ENCODE measurements around the gene UTF1. TPM values are rescaled to one million over a fixed set of nuclear protein-coding genes. Genes with fewer than 3 reads are reported as not detected.

UTF1 gene
- polyA plus RNA-seq, 1 donor = not detected

DNA sequence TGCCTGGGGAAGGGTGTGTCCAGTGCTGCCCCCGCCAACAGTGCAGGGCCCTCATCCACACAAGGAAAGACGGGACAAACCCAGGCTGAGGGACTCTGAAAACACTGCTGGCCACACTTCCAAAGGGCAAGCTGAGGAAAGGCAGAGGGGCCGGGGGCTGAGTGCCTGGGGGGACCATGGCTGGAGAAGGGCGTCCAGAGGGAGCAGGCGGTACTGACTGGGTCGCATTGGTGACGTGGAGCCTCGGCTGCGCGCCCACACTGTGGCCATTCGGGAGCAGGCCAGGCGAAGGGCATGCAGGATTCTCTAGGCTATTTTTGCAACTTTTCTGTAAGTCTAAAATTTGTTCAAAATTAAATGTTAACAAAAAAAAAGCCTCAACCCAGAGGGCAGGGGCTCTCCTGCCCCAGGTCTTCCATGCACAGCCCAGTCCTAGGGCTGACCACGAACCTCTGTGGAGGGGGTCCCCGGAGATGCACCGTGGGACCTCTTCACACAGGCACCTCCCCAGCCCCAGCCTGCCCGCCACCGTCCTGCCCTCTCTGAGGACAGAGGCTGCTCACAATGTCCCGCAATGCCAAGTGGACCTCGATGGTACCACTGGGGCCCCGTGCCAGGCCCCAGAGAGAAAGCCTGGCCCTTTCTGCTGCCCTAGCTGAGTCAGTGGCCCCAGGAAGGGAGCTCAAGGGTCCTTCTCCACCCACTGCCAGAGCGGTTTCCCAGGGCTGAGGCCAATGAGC is 36.2 kb downstream of the UTF1 start:
- DNase-seq = no peak

DNA sequence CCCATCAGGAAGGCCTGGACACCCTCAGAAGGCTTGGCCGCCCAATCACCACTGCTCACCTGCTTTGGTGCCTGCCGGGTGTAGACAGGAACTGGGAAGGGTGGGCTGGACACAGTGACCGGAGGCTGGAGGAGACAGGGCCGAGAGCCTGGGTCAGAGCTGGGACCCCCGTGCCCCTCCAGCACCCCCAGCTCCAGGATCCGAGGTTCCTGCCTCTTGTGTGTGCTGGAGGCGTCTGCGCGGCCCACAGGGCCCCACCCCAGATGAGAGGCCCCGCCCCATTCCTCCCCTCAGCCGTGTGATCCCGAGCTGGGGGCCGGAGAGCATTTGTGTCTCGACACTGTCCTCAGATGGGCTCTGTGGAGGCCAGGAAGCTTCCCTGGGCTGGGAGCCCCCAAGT is 37.3 kb downstream of the UTF1 start:
- no peak for DNase-seq

DNA sequence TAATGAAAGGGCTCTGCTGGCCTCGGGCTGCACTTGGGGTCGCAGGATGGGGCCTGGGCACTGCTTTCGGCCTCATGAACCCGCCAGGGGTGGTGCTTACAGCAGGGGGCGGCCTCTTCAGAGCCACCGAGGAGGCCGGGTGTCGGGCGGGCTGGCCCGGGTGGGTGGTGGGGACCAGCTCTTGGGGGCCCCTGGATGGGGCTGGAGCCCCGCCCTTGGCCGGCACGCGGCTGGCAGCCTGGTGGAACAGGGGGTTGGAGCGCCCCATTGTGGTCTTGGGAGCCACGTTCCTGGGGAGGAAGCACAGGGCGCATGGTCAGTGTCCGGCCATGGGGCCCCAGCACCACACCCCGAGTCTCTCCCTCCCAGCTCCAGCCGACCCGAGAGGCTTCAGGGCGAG is 37.8 kb downstream of the UTF1 start:
- DNase-seq = no peak

DNA sequence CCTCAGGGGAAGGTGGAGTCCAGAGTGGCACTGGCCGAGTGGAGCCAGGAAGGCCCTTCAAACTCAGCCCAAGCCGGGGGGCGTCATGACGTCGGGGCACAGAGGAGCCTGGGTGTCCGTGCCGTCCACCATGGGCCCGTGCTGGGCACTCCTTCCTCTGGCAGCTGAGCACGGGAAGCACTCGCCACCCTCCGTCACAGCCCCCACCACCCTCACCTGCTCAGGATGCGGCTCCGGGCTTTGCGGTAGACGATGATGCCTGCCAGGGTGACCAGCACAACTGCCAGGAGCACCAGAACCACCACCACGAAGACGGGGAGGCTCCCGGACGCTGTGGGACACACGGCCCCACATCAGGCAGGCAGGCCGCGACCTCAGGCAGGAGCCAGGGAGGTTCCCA is 38.5 kb downstream of the UTF1 start:
- no peak for DNase-seq

DNA sequence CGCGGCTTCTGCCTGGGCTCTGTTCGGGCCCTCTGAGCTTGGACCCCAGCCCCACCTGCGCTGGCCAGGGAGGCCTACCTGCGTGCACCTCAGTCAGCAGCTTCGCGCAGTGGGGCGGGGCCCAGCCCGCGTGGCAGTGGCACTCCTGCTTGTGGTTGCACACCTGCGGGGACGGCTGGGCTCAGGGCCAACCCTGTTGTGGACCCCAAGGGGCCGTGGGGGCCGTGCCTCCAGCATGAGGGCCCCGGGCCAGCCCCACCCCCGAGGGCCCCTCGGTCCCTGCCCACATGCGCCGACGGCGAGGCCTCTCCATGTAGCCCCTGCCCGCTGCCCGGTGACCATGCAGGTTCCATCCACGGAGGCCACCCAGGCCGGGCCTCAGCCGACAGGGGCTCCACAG is 39.4 kb downstream of the UTF1 start:
- no peak for DNase-seq

DNA sequence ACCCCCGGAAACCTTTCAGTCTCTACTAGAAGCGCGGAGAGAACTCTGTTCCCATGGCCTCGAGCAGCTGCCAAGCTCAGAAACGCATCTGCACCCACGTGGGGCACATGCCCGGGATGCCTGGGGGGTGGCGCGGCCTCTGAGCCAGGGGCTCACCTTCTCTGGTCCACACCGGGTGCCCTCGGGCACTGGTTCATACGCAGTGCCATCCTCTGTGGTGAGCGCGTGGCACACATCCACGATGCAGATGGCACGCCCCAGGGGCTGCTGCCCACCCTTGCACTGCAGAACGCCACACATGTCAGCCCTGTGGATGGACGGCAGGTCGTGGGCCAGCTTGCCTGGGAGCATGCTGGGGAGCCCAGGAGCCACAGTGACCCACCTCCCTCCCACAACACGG is 40.2 kb downstream of the UTF1 start:
- DNase-seq = no peak

DNA sequence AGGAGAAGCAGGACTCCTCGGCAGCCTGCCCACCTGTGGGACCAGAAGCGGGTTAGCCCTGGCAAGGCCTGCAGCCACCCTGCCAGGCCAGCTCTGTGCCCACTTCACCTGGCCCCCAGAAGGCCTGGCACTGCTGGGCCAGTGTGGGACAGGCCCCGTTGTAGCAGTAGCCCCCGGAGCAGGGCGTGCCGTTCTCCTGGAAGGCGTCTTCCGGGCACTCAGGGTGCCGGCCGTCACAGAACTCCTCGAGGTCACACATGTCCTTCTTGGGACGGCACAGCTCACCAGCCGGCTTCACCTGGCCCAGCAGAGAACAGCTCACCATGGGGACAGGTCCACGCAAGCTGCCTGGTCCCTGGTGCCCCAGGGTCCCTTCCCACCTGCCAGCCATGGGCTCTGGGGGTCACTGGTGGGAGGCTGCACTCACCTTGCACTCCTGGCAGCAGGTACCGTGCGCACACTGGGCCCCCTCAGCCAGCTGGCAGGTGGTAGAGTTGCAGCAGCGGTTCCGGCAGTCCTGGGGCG is 40.8 kb downstream of the UTF1 start:
- DNase-seq = no peak

DNA sequence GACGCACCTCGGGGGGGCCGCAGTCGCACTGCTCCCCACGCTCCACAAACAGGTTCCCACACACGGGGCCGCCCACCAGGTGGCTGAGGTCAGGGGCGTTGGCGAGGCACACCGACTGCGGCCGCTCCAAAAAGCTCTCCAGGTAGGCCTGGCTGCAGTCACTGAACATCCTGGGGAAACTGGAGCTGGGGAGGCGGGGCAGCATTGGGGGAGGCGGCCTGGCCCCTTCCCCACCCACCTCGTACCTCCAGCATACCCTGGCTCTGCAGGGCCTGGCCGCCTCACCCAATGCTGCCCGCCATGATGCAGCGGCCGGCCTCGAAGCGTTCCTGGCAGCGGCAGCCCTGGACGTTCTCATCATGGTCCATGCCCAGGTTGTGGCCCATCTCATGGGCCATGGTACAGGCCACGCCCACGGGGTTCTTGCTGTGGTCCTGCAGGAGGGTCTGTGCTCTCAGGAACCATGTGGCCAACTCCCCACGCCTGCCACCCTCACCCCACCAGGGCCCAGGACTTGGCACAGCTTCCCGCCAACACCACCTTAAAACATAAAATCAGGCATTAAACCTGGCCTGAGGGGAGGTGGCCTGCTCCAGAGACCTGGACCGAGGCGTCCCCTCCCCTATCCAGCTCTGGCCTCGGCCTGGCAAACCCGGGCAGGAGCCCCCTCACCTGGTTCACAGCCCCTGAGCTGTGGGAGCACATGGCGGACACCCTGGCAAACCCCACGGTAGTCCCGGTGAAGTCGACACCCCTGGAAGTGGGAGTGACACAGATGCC is 41.7 kb downstream of the UTF1 start:
- no peak for DNase-seq

DNA sequence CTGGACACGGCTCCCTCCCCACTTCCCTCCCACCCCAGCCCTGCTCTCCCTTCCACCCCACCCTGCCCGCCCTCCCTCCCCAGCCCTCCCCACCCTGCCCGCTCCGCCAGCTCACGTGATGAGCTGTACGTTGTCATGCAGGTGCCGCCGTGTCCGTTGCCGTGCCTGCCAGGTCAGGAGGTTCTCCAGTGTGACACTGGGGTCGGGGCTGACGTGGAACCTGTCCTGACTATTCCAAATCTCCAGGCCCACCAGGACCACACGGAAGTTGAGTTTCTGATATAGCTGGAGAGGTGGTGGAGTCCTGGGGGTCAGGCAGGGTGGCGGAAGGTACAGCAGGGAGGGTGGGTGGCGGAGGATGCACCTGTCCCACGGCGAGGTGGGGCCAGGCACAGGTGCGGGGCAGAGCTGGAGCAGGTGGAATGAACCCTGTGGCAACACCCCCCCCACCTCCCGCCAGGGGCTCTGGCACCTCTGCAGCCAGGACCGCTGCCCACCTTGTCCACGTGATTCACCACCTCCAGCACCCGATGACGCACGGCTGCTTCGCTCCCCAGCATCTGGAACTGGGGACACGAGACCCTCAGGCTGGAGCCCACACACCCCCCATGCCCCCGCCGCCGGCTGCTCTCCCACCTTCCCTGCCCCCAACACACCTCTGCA is 42.4 kb downstream of the UTF1 start:
- no peak for DNase-seq

DNA sequence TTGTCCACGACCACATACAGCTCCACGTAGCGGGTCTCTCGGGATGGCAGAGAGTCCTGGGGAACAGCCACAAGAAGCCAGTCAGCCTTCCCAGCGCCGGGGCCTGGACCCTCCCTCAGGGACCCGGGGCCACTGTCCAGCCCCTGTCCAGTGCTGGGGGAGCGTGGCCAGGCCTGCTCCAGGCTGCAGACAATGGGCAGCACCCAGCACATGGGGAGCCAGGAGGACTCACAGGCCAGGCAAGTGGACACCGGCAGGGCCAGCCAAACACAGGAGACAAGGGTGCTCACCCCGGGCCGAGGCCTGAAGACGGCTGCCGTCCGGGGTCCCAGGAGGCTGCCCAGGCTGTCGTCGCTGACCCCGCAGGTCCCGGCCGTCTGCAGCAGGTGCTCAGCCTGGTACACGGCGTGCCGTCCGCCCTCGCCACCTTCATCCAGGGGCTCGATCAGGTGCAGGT is 43.0 kb downstream of the UTF1 start:
- DNase-seq = no peak

DNA sequence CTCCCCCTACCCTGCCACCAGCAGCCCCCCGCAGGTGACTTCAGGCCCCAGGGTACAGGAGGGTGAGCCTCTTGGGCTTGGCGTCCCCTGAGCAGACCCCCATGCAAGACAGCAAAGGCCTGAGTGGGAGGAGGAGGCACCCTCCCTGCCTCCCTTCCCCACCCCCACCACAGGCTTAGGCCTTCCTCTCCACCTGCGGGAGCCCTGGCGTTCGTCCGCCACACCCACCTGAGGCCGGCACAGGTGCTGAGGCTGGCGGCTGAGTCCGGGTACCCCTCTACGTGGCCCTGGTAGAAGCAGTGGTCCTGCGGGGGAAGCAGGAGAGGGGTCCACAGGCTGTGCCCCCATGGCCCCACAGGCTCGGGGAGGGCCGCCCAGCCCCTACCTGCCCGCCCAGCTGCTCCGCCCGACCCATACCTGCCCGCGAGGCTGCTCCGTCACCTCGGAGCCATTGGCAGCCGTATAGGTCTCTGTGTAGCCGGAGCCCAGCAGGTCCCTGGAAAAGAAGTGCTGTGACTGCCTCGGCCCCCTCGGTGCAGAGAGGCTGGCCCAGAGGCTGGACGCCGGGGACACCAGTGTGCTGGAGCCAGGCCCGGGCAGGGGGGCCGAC is 43.6 kb downstream of the UTF1 start:
- no peak for DNase-seq

DNA sequence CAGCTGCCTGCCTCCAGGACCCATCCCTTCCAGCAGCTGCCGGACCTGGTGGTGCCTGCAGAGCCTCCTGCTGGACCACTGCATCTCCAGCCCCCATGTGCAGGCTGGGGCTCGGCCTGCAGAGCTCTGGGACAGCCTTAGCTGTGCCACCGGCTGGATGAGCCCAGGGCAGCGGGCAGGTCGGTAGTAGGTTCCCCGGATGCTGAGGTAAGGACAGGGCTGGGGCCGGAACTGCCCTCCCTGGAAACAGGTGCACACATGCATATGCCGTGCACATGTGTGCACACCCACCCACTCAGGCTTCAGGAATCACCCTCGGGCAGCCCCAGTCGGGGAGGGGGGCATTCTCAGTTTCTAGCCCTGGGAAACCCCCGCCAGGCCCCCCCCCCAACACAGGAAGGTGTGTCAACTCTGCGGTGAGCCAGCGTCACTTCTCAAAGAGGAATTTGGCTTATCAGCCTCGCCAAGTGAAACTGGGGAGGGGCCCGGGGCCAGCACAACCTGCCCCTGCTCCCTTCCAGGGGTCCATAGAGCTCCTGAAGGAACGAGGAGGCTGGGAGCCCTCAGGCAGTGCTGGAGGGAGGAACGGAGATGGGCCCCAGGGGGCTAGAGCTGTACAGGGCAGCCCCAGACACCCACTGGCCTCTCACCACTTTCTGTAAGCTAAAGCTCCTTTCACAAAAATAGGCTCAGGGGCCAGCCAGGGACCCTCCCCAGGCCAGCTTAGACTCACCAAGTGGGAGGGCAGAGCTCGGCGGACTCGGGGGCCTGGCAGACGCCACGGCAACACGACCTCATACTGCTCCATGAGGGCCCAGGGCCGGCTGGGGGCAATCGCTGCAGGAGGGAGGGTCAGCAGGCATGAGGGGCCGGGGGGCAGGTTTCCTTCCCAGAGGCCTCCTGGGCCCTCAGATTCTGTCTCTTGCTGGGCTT is 45.0 kb downstream of the UTF1 start:
- DNase-seq = no peak

DNA sequence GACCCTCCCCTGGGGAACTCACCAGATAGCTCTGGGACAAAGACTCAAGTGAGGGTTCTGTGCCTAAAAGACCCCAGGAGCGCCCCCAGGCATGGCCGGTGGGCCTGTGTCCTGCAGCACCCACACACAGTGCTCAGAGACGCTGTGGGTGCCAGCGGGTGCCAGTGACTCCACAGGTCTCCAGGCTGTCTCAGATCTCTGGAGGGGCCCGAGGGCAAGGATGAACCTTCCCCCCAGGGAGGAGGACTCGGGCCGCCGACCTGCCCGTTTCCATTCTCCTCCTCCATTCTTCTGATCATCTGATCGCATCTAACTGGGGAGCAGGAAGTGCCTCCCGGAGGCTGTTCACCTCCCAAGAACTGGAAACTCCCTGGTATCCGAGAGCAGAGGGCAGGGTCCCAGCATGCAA is 45.7 kb downstream of the UTF1 start:
- DNase-seq = no peak

DNA sequence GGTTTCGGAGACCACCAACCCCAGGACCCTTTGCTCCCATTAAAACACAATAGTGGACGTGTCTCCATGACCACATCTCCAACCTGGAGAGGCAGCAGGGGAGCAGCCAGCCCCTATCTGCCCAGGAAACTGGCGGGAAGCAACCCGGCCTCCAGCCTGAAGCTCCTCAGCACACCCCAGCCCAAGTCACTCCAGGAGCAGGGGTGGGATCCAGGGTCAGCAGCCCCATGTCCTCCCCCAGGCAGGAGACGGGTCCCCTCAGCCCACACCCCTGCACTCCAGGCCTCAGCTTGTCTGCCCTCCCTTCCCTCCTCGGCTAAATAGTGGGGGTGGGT is 46.0 kb downstream of the UTF1 start:
- DNase-seq = no peak

DNA sequence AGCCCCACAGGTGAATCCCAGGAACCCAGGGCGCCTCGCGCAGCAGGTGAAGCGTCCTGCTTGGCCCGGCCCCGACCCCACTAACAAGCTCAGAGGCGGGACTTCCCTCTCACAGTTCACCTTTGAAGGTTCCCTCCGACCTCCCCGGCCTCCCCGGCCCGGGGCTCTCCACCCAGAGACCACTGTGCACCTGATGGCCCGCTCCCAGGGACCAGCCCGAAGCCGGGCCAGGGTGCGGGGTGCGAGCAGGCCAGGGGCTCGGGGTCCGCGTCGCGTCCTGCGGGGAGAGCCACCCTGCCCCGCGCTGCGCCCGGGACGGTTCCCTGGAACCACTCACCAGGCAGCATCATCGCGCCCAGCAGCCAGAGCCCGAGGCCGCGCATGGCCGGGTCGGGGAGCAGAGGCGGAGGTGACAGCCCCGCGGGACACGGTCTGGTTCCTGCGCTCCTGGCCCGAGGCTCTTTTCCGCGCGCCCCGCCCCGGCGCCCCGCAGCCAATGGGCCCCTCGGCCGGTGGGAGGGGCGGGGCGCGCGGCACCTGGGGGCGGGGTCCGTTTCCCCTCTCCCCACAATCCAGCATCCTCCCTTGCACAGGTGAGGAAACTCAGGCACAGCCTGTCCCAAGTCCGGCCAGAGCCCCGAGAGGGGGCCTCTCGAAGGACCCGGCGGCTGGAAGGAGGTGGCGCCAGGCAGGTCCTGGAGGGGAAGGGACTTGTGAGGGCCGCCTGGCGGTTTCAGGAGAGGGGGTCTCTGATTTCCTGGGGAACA is 46.6 kb downstream of the UTF1 start, which contains the start of gene ADAM8:
Gene ADAM8, minus strand, starts transcription at position 434 of the 767 bp plus-strand sequence. Its CDS starts 51 bp downstream, at position 383.
- DNase-seq = no peak

DNA sequence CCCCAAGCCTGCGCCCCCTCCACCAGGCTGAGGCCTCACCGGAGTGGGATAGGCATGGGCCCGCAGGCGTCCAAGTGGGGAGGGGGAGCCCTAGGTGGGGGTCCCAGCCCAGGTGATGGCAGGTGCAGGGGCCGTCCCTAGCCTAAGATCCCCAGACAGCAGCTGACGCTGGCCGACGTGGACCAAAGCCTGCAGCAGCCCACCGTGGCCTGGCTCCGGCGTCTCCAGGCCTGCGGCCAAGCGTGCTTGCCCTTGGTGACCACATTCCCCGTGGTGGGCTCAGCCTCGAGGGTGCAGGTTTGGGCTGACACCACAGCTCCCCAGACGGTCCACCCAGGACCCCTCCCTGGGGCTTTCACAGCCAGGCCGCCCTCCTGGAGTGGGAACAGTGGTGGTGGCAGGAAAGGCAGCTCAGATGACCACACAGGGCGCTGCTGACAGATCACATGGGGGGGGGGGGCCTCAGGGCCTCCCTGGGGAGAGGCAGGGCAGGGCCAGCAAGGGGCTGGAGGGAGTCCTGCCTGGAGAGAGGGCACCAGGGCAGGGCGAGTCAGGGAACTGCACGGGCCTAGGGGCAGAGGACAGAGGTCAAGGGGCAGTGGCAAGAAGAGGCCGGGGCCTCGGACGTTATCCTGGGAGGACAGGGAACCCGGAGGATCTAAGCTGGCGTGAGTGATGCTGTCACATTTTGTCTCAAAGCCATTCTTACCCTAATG is 47.4 kb downstream of the UTF1 start:
- no peak for DNase-seq

DNA sequence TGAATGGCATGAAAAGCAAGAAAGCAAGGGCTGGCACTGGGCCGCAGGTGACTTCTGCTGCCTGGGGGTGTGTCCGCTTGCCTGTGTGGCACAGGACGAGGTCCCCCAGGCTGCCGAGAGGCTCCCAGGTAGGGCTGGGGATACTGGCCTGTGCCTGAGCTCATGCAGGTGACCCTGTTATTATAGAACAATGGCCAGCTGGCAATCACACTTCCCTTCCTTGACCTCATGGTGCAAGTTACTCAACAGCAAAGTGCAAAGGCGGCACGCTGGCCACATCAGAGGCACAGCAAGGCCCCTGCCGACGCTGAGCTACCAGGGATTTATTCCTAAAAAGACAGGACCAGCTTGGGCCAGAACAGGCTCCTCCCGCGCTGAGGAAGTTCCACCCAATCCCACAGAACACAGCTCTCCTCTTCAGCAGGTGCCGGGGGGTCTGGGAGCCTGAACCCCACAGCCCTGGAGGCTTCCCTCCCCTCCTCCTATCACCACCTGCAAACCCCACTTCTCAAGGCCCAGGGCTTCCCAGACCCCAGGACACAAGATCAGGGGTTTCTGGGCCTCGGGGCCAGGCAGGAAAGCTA is 48.1 kb downstream of the UTF1 start:
- no peak for DNase-seq

DNA sequence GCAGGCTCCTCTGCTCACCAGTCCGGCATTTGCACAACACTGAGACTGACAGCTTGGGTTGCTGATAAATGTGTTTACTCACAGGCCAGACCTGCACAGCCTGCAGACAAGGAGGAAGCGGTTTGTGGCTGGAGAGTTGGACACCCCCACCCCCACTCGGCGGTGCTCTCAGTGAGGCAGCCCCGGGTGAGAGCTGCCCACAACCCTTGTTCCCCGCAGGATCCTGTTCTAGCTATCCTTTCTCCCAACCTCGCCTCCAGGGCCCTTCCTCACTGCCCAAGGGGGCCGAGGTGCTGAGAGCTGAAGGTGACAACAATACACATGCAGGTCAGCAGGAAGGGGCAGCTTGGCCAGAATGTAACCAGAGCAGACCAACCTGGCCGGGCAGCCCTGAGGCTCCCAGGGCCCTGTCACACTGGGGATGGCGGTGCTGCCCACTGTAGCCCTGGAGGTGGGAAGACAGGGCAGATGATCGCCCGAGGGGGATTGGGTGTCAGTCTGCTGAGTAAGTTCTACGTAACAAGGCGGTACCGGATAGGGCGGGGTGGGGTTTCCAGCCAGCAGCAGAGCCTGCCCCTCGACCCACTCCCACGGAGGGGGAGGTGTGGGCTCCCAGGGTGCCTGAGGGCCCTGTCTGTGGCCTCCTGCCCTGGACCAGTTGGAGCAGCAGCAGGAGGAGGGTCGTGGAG is 48.7 kb downstream of the UTF1 start:
- no peak for DNase-seq

All from hindlimb muscle (tissue), 1 donor.